Heart left ventricle (tissue), 16 donors: ENCODE data around the gene NCSTN. TPM values are rescaled to one million over a fixed set of nuclear protein-coding genes. Genes with fewer than 3 reads are reported as not detected.

ENCODE experiments used
- ATAC-seq, 4 donors: fragments of 200-7000 bp; cut with Tn5 transposase; one replicate each; pipeline ENCODE4 v1.9.1; 2020 to 2022; ENCODE audit warnings: moderate library complexity in 4 of 4, mild to moderate bottlenecking in 3 of 4, moderate number of reproducible peaks in 1 of 4
- DNase-seq, 5 donors: peaks; one replicate each; pipeline ENCODE4 v3.0.0-alpha.2; 2020
- H3K27ac ChIP-seq, 12 donors: fragments of 200-600 bp; sonication (generic) in 4 of 12; one replicate each; pipeline versions ENCODE4 v1.5.0 to v1.8.0; 2016 to 2022; ENCODE audit warnings: mild to moderate bottlenecking in 2 of 12
- H3K27me3 ChIP-seq, 9 donors: fragments of 200-600 bp; sonication (generic) in 2 of 9; one replicate each; pipeline versions ENCODE4 v1.5.1 to v1.8.0; 2016 to 2022; ENCODE audit warnings: mild to moderate bottlenecking in 3 of 9
- H3K36me3 ChIP-seq, 9 donors: fragments of 200-600 bp; sonication (generic) in 2 of 9; one replicate each; pipeline versions ENCODE4 v1.5.0 to v1.8.0; 2018 to 2022; ENCODE audit warnings: mild to moderate bottlenecking in 2 of 9
- H3K4me1 ChIP-seq, 12 donors: fragments of 200-600 bp; sonication (generic) in 4 of 12; one replicate each; pipeline versions ENCODE4 v1.5.0 to v1.8.0; 2016 to 2022; ENCODE audit warnings: mild to moderate bottlenecking in 3 of 12
- H3K4me3 ChIP-seq, 12 donors: fragments of 200-600 bp; sonication (generic) in 4 of 12; one replicate each; pipeline versions ENCODE4 v1.5.0 to v1.8.0; 2017 to 2022; ENCODE audit warnings: mild to moderate bottlenecking in 9 of 12, moderate library complexity in 4 of 12
- H3K9me3 ChIP-seq, 12 donors: fragments of 200-600 bp; sonication (generic) in 4 of 12; one replicate each; pipeline versions ENCODE4 v1.5.0 to v1.8.0; 2016 to 2022; ENCODE audit warnings: mild to moderate bottlenecking in 1 of 12
- CTCF ChIP-seq, 12 donors: fragments of 200-600 bp; sonication (generic) in 4 of 12; IDR thresholded peaks; one replicate each; pipeline versions ENCODE4 v1.5.0 to v1.8.0; 2018 to 2022; ENCODE audit warnings: antibody characterized with exemption in 12 of 12, mild to moderate bottlenecking in 5 of 12
- POLR2A ChIP-seq, 2 donors: fragments of 450-650 bp; IDR thresholded peaks; one replicate each; pipeline ENCODE4 v1.6.1; 2017; ENCODE audit warnings: antibody characterized with exemption in 2 of 2, mild to moderate bottlenecking in 2 of 2, moderate library complexity in 2 of 2
- WGBS, 4 donors: extraction: QIAGEN DNeasy Blood & Tissue Kit in 2 of 4; methylation state at CpG; one replicate each; pipeline versions ENCODE4 v1.1.5 to v1.1.7; 2013 to 2018; 5-methylcytosine and 5-hydroxymethylcytosine counted together
- intact Hi-C, 10 donors: fragments of 100-400 bp; cut with DNase I; formaldehyde crosslinking; loops; one replicate each; pipeline versions ENCODE4 v1.11.1 to v1.14.2; 2022
- polyA plus RNA-seq, 2 donors: library from polyadenylated mRNA; stranded (reverse); fragments of 200-250 nt; gene quantifications; one replicate each; pipeline ENCODE4 v1.2.3, GENCODE V29; 2013
- total RNA-seq, 9 donors: library from RNA; depleted of rRNA in 2 of 9; stranded (reverse); fragments of >200 nt in 2 of 9; fragmentation: NEBNext Ultra II Directional in 3 of 9; extraction: Animal tissue kit (Norgen Biotek cat#: 25700) in 3 of 9; gene quantifications; one replicate each; pipeline versions ENCODE4 v1.1.0 to v1.2.4, GENCODE V29; 2016 to 2023
- donor health status: ischemic (EF 13 %, LVEDD 7.1; RV severe dilation, severe dysfunction).
- donor health status: healthy with polysubstance abuse.
- donor health status: DM: no; HTN: yes; CAD: no.
- donor health status: DM: no; HTN: no; CAD: no.
- donor health status: ischemic (EF 25% LVEDD 6.9; RV normal size, moderate dysfunction).
- donor health status: ischemic (EF 25% LVEDD 5.7; RV mildly dilated, moderate dysfunction).
- donor health status: healthy.
- donor health status: DM: yes; HTN: yes; CAD: no.
- donor health status: ischemic (EF 35%, LVEDD 5.7; RV mildly dilated, moderate dysfunction).
- donor health status: nonischemic (EF 11% LVEDD 7.7; RV severe dilation, severe dysfunction).
- donor health status: DM: yes; HTN: yes; CAD: no.
- donor health status: PGD.
- donor health status: ischemic (EF 29% LVEDD 5.4; RV normal size, mild dysfunction).
- donor health status: nonischemic (EF 23%, LVEDD 6.1; RV moderate dilation, normal function).

Gene NCSTN
- total and polyA plus RNA-seq, 11 donors: 47.3 to 101 (median 70.8) TPM

GRCh38 chr1:160370561-160371345 is 27.6 kb downstream of the NCSTN start:
- Histone ChIP-seq H3K4me3 (no peak overlapping the region), H3K36me3 (no peaks in the 10 kb centered on the region), H3K27ac (no peak overlapping the region), H3K4me1 (peaks cover 0 to 12% (median 3%) of the 10 kb centered on the region in 12 donors), H3K27me3 (peaks cover 0 to 13% (median 3%) of the 10 kb centered on the region in 9 donors), H3K9me3 (no peaks in the 10 kb centered on the region)
- TF ChIP-seq POLR2A (IDR thresholded peaks at IDR 0.05) (no peak), CTCF (IDR thresholded peaks at IDR 0.05) (no peak)
- 61 to 74% (median 63%) methylated on average over 22 to 42 of the region's 42 CpGs for WGBS, 4 donors
- no peak for ATAC-seq
- intact Hi-C loops: loop anchor here in 6 of 10 donors (2.0 to 10.0 kb wide), 5 partner anchors 176 to 286 kb away; partner anchors contain the start of genes KCNJ9 (in 3 of the 6), CASQ1 (in 1 of the 6) and IGSF8 (in 1 of the 6)
- DNase-seq: no peak

- H3K36me3 ChIP-seq: no peaks in the 10 kb centered on the region
- no peak overlapping the region for H3K27ac ChIP-seq
- intact Hi-C loops: loop anchor here in 6 of 10 donors (2.0 to 10.0 kb wide), 5 partner anchors 176 to 286 kb away; partner anchors contain the start of genes KCNJ9 (in 3 of the 6), CASQ1 (in 1 of the 6) and IGSF8 (in 1 of the 6)
- ATAC-seq (no peak), DNase-seq (no peak)
- peaks cover 0 to 18% (median 8%) of the 10 kb centered on the region in 12 donors for H3K4me1 ChIP-seq
- TF ChIP-seq CTCF (IDR thresholded peaks at IDR 0.05): no peak
- TF ChIP-seq POLR2A (IDR thresholded peaks at IDR 0.05): no peak
- H3K9me3 ChIP-seq: no peaks in the 10 kb centered on the region
- H3K4me3 ChIP-seq: no peak overlapping the region
- H3K27me3 ChIP-seq: peaks cover 0 to 13% (median 3%) of the 10 kb centered on the region in 9 donors
These were observed 28.1 kb downstream of the NCSTN start for GRCh38 chr1:160371346-160371631.

GRCh38 chr1:160371756-160372155 is 28.6 kb downstream of the NCSTN start:
- Histone ChIP-seq H3K9me3 (no peaks in the 10 kb centered on the region), H3K27ac (no peak overlapping the region), H3K4me1 (peaks cover 0 to 23% (median 10%) of the 10 kb centered on the region in 12 donors), H3K4me3 (no peak overlapping the region), H3K27me3 (peaks cover 0 to 13% (median 3%) of the 10 kb centered on the region in 9 donors), H3K36me3 (no peaks in the 10 kb centered on the region)
- 83 to 89% (median 84%) methylated on average over 4 of the region's 4 CpGs for WGBS, 4 donors
- ATAC-seq (no peak), DNase-seq (no peak)
- TF ChIP-seq CTCF (IDR thresholded peaks at IDR 0.05) (no peak), POLR2A (IDR thresholded peaks at IDR 0.05) (no peak)
- intact Hi-C loops: loop anchor here in 6 of 10 donors (2.0 to 10.0 kb wide), 5 partner anchors 177 to 287 kb away; partner anchors contain the start of genes KCNJ9 (in 3 of the 6), CASQ1 (in 1 of the 6) and IGSF8 (in 1 of the 6)

- intact Hi-C loops: loop anchor here in 7 of 10 donors (2.0 to 10.0 kb wide), 5 partner anchors 179 to 289 kb away; partner anchors contain the start of genes KCNJ9 (in 3 of the 7), CASQ1 (in 1 of the 7) and IGSF8 (in 1 of the 7)
- Histone ChIP-seq H3K27me3 (peaks cover 0 to 13% (median 3%) of the 10 kb centered on the region in 9 donors), H3K9me3 (no peaks in the 10 kb centered on the region), H3K4me1 (peaks cover 0 to 23% (median 10%) of the 10 kb centered on the region in 12 donors), H3K36me3 (no peaks in the 10 kb centered on the region), H3K4me3 (no peak overlapping the region), H3K27ac (no peak overlapping the region)
- no peak for TF ChIP-seq POLR2A (IDR thresholded peaks at IDR 0.05)
- DNase-seq (no peak), ATAC-seq (no peak)
- WGBS, 4 donors: 83 to 90% (median 90%) methylated on average over 4 of the region's 4 CpGs
These were observed 30.5 kb downstream of the NCSTN start for GRCh38 chr1:160373696-160374095.
